SK-N-SH (cell line): ENCODE data around the gene BCR.

Experiments used
- CTCF ChIP-seq: fragments of 200-600 bp; sonication (generic); IDR thresholded peaks from 2 replicates; pipeline ENCODE4 v1.6.1; 2017; ENCODE audit warnings: antibody characterized with exemption, mild to moderate bottlenecking, moderate library complexity
- EP300 ChIP-seq, 2 experiments: IDR thresholded peaks; 2 replicates each; pipeline versions ENCODE4 v1.4.0 to v1.6.1; 2012; ENCODE audit warnings: borderline replicate concordance in 1 of 2, low read depth in 1 of 2, low read length in 1 of 2
- EZH2phosphoT487 ChIP-seq: fragments of 200-600 bp; sonication (generic); IDR thresholded peaks from 2 replicates; pipeline ENCODE4 v1.6.1; 2017; ENCODE audit warnings: low read depth, mixed run types, mild to moderate bottlenecking, antibody characterized with exemption, moderate library complexity, borderline replicate concordance
- FOXM1 ChIP-seq: IDR thresholded peaks from 2 replicates; pipeline ENCODE4 v1.4.0; 2012; ENCODE audit warnings: low read depth, mild to moderate bottlenecking
- IRF3 ChIP-seq: fragments of 150-350 bp; IDR thresholded peaks from 2 replicates; pipeline ENCODE4 v1.6.1; 2016; ENCODE audit warnings: mild to moderate bottlenecking, low read depth, low read length
- POLR2AphosphoS5 ChIP-seq: IDR thresholded peaks from 2 replicates; pipeline ENCODE4 v1.6.1; 2012; ENCODE audit warnings: low read depth, low read length
- RCOR1 ChIP-seq: fragments of 150-350 bp; IDR thresholded peaks from 2 replicates; pipeline ENCODE4 v1.6.1; 2017; ENCODE audit warnings: antibody characterized with exemption, low read length
- REST ChIP-seq: IDR thresholded peaks from 2 replicates; pipeline ENCODE4 v1.6.1; 2012; ENCODE audit warnings: mild to moderate bottlenecking, low read depth, low read length, moderate library complexity
- RFX5 ChIP-seq: IDR thresholded peaks from 2 replicates; pipeline ENCODE4 v1.6.1; 2012; ENCODE audit warnings: mild to moderate bottlenecking, improper control_type of control experiment, low read length
- TAF1 ChIP-seq: IDR thresholded peaks from 2 replicates; pipeline ENCODE4 v1.6.1; 2012; ENCODE audit warnings: low read depth, mild to moderate bottlenecking, low read length, moderate library complexity, borderline replicate concordance
- YY1 ChIP-seq: IDR thresholded peaks from 2 replicates; pipeline ENCODE4 v1.4.0; 2012; ENCODE audit warnings: low read depth, mild to moderate bottlenecking

- TF ChIP-seq CTCF (no peak), RCOR1 (no peak), EP300 (IDR thresholded peaks at IDR 0.05; ENCODE audit: borderline replicate concordance in 1 of 2, low read depth in 1 of 2, low read length in 1 of 2) (no peak), YY1 (no peak), FOXM1 (no peak), REST (no peak), TAF1 (no peak), IRF3 (no peak), RFX5 (no peak), EZH2phosphoT487 (no peak), POLR2AphosphoS5 (no peak)
Measured at GRCh38 chr22:23270212-23270733, 90.0 kb downstream of the BCR start.
